GM04504 (cell line): ENCODE data around the gene AASDH.
"Not testable (repeated sequence)": the region's sequence is repeated elsewhere in the genome, so short reads cannot be mapped to it uniquely, and the experiment has no call there.

Source experiments
- DNase-seq: peaks from one replicate; pipeline ENCODE4 v3.0.0-alpha.2; 2012; ENCODE audit warnings: low read depth

AASDH gene

GRCh38 chr4:56400560-56400959 lies 13.3 kb upstream of the AASDH start:
- DNase-seq = no peak

- DNase-seq = no peak
These were observed 4.0 kb upstream of the AASDH start for GRCh38 chr4:56391270-56391669.

- no peak for DNase-seq
These were observed 2.3 kb upstream of the AASDH start for GRCh38 chr4:56389558-56389957.

- no peak for DNase-seq
These were observed 1.0 kb upstream of the AASDH start for GRCh38 chr4:56388306-56388705.

- no peak for DNase-seq
These were observed 1.2 kb downstream of the AASDH start for GRCh38 chr4:56386091-56386490.

- no peak for DNase-seq
These were observed 11.8 kb downstream of the AASDH start for GRCh38 chr4:56375458-56375857.

GRCh38 chr4:56374956-56375355 lies 12.3 kb downstream of the AASDH start:
- DNase-seq = no peak

GRCh38 chr4:56372774-56373173 lies 14.5 kb downstream of the AASDH start:
- no peak for DNase-seq

GRCh38 chr4:56371426-56372220 lies 15.7 kb downstream of the AASDH start:
- DNase-seq = no peak

- no peak for DNase-seq
These were observed 16.9 kb downstream of the AASDH start for GRCh38 chr4:56370377-56370776.

- not testable (repeated sequence) for DNase-seq
These were observed 24.3 kb downstream of the AASDH start for GRCh38 chr4:56362981-56363380.

- DNase-seq = no peak
These were observed 27.2 kb downstream of the AASDH start for GRCh38 chr4:56360071-56360470.

GRCh38 chr4:56356650-56357049 lies 30.6 kb downstream of the AASDH start:
- no peak for DNase-seq

GRCh38 chr4:56348576-56348975 lies 38.7 kb downstream of the AASDH start:
- no peak for DNase-seq

- peak; percentile 15 for DNase-seq
These were observed 41.8 kb downstream of the AASDH start for GRCh38 chr4:56345458-56345857.

GRCh38 chr4:56342746-56343145 lies 44.5 kb downstream of the AASDH start:
- DNase-seq = no peak

- DNase-seq = no peak
These were observed 56.6 kb downstream of the AASDH start for GRCh38 chr4:56330691-56331090.

- DNase-seq = no peak
These were observed 60.9 kb downstream of the AASDH start for GRCh38 chr4:56326363-56326762.

GRCh38 chr4:56324011-56324610 lies 63.2 kb downstream of the AASDH start:
- no peak for DNase-seq

- no peak for DNase-seq
These were observed 64.0 kb downstream of the AASDH start for GRCh38 chr4:56323327-56323726.

- no peak for DNase-seq
These were observed 66.0 kb downstream of the AASDH start for GRCh38 chr4:56321251-56321650.

- no peak for DNase-seq
These were observed 67.0 kb downstream of the AASDH start for GRCh38 chr4:56320293-56320692.

- no peak for DNase-seq
These were observed 68.7 kb downstream of the AASDH start for GRCh38 chr4:56318555-56318954.

- no peak for DNase-seq
These were observed 69.5 kb downstream of the AASDH start for GRCh38 chr4:56317749-56318148.
